Measurements from ENCODE around the gene RNF225.

DNA sequence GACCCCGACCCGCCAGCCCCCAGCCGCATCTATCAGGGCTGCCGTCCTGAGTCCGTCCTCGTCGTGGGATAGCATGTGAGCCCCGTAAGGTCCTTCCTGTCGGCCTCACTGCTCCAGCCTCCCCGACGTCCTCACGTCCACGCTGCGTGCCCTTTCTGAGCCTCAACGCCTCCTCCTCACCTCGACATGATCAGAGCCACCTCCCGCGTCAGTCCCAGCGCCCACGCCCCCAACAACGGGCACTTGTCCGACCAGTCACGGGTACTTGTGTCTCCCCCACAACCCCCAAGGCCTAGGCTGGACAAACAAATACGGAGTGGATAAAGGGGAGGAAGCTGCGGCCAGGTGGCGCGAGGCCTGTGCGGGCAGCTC lies 33.6 kb upstream of the RNF225 start:
- TF ChIP-seq TAF1 (IDR thresholded peaks at IDR 0.05; ENCODE audit: control insufficient read depth, extremely low read depth, insufficient read depth, low read length, severe bottlenecking) (no peak), JUNB (CRISPR knock-in tag; conservative IDR thresholded peaks at IDR 0.05) (no peak), HMG20B (CRISPR knock-in tag; IDR thresholded peaks at IDR 0.05) (no peak), TAF15 (IDR thresholded peaks at IDR 0.05; ENCODE audit: low read depth, low read length) (no peak), EZH2 (IDR thresholded peaks at IDR 0.05; ENCODE audit: borderline replicate concordance, low read depth, low read length) (no peak), CBX2 (IDR thresholded peaks at IDR 0.05; ENCODE audit: insufficient read depth, low read length, poor library complexity, severe bottlenecking) (no peak), BRF1 (IDR thresholded peaks at IDR 0.05; ENCODE audit: borderline replicate concordance, extremely low read depth, insufficient read length) (no peak)
- TF ChIP-seq, protein P1, sequence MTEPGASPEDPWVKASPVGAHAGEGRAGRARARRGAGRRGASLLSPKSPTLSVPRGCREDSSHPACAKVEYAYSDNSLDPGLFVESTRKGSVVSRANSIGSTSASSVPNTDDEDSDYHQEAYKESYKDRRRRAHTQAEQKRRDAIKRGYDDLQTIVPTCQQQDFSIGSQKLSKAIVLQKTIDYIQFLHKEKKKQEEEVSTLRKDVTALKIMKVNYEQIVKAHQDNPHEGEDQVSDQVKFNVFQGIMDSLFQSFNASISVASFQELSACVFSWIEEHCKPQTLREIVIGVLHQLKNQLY (CRISPR knock-in tag; conservative IDR thresholded peaks at IDR 0.05) = no peak
- TF ChIP-seq, protein P2, sequence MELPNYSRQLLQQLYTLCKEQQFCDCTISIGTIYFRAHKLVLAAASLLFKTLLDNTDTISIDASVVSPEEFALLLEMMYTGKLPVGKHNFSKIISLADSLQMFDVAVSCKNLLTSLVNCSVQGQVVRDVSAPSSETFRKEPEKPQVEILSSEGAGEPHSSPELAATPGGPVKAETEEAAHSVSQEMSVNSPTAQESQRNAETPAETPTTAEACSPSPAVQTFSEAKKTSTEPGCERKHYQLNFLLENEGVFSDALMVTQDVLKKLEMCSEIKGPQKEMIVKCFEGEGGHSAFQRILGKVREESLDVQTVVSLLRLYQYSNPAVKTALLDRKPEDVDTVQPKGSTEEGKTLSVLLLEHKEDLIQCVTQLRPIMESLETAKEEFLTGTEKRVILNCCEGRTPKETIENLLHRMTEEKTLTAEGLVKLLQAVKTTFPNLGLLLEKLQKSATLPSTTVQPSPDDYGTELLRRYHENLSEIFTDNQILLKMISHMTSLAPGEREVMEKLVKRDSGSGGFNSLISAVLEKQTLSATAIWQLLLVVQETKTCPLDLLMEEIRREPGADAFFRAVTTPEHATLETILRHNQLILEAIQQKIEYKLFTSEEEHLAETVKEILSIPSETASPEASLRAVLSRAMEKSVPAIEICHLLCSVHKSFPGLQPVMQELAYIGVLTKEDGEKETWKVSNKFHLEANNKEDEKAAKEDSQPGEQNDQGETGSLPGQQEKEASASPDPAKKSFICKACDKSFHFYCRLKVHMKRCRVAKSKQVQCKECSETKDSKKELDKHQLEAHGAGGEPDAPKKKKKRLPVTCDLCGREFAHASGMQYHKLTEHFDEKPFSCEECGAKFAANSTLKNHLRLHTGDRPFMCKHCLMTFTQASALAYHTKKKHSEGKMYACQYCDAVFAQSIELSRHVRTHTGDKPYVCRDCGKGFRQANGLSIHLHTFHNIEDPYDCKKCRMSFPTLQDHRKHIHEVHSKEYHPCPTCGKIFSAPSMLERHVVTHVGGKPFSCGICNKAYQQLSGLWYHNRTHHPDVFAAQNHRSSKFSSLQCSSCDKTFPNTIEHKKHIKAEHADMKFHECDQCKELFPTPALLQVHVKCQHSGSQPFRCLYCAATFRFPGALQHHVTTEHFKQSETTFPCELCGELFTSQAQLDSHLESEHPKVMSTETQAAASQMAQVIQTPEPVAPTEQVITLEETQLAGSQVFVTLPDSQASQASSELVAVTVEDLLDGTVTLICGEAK (IDR thresholded peaks at IDR 0.05) = no peak
- TF ChIP-seq, protein P2 (CRISPR knock-in tag; IDR thresholded peaks at IDR 0.05) = no peak
